ENCODE results near the gene GGTA1. TPM values are rescaled to one million over a fixed set of nuclear protein-coding genes. Genes with fewer than 3 reads are reported as not detected.

The GGTA1 gene
- total and polyA plus RNA-seq, 10 donors = 11.2 to 44.9 (median 23.3) TPM

- WGBS, 5 donors = 73 to 87% (median 79%) methylated on average over 5 of the region's 5 CpGs
- DNase-seq = no peak
- Histone ChIP-seq H3K27me3 (replicated peaks in 1 of 7) (peaks cover 0 to 7% (median 0%) of the 10 kb centered on the region in 7 donors), H3K27ac (peak overlapping the region in 1 of 8 donors; percentile 19), H3K4me3 (no peak overlapping the region), H3K4me1 (peaks cover 11 to 37% (median 19%) of the 10 kb centered on the region in 6 donors), H3K36me3 (no peaks in the 10 kb centered on the region), H3K9me3 (peaks cover 0 to 6% (median 1%) of the 10 kb centered on the region in 8 donors)
- intact Hi-C loops (cut with DNase I; ENCODE audit: low total_unique reads) = no loop called here
- no peak for TF ChIP-seq CTCF (IDR thresholded peaks at IDR 0.05 in 8 of 11, conservative IDR thresholded peaks at IDR 0.05 in 3 of 11)
- TF ChIP-seq POLR2A (IDR thresholded peaks at IDR 0.05) = no peak
Measured at GRCh38 chr9:121491111-121491510, 8.5 kb downstream of the GGTA1 start.

- Histone ChIP-seq H3K27ac (peak overlapping the region in 1 of 8 donors; percentile 21), H3K36me3 (no peaks in the 10 kb centered on the region), H3K9me3 (no peaks in the 10 kb centered on the region), H3K4me3 (no peak overlapping the region), H3K4me1 (peaks cover 26 to 51% (median 37%) of the 10 kb centered on the region in 6 donors), H3K27me3 (replicated peaks in 1 of 7) (peaks cover 0 to 5% (median 0%) of the 10 kb centered on the region in 7 donors)
- intact Hi-C loops (cut with DNase I; ENCODE audit: low total_unique reads) = no loop called here
- TF ChIP-seq POLR2A (IDR thresholded peaks at IDR 0.05) (no peak), CTCF (IDR thresholded peaks at IDR 0.05 in 8 of 11, conservative IDR thresholded peaks at IDR 0.05 in 3 of 11) (no peak), POLR2AphosphoS5 (IDR thresholded peaks at IDR 0.05) (no peak)
- no peak for DNase-seq
- 77 to 94% (median 84%) methylated on average over 2 of the region's 2 CpGs for WGBS, 5 donors
Measured at GRCh38 chr9:121489344-121489743, 10.3 kb downstream of the GGTA1 start.

GRCh38 chr9:121486043-121486442, 13.6 kb downstream of the GGTA1 start:
- intact Hi-C loops (cut with DNase I; ENCODE audit: low total_unique reads) = no loop called here
- Histone ChIP-seq H3K27me3 (replicated peaks in 1 of 7) (no peaks in the 10 kb centered on the region), H3K36me3 (no peaks in the 10 kb centered on the region), H3K9me3 (no peaks in the 10 kb centered on the region), H3K27ac (peak overlapping the region; percentile 35 to 84 (median 74)), H3K4me3 (peak overlapping the region in 1 of 8 donors; percentile 16), H3K4me1 (peaks cover 21 to 44% (median 33%) of the 10 kb centered on the region in 6 donors)
- DNase-seq = no peak
- TF ChIP-seq POLR2AphosphoS5 (IDR thresholded peaks at IDR 0.05) (peak in 2 of 3 donors; percentile 25 to 63), CTCF (IDR thresholded peaks at IDR 0.05 in 8 of 11, conservative IDR thresholded peaks at IDR 0.05 in 3 of 11) (no peak), POLR2A (IDR thresholded peaks at IDR 0.05) (no peak)
- WGBS, 5 donors = 39 to 62% (median 59%) methylated on average over 4 of the region's 4 CpGs; no CpG with 5 or more reads in 1 of the 5 donors

GRCh38 chr9:121485623-121486022, 14.0 kb downstream of the GGTA1 start:
- intact Hi-C loops (cut with DNase I; ENCODE audit: low total_unique reads) = no loop called here
- H3K36me3 ChIP-seq = no peaks in the 10 kb centered on the region

More at GRCh38 chr9:121485623-121486022, 14.0 kb downstream of the GGTA1 start:
- TF ChIP-seq POLR2AphosphoS5 (IDR thresholded peaks at IDR 0.05) = no peak
- TF ChIP-seq POLR2A (IDR thresholded peaks at IDR 0.05) = no peak
- no peak for TF ChIP-seq CTCF (IDR thresholded peaks at IDR 0.05 in 8 of 11, conservative IDR thresholded peaks at IDR 0.05 in 3 of 11)
- H3K4me3 ChIP-seq = peak overlapping the region in 1 of 8 donors; percentile 16
- peaks cover 21 to 48% (median 34%) of the 10 kb centered on the region in 6 donors for H3K4me1 ChIP-seq
- no peaks in the 10 kb centered on the region for H3K27me3 ChIP-seq (replicated peaks in 1 of 7)
- 28 to 44% (median 41%) methylated on average over 4 of the region's 4 CpGs for WGBS, 5 donors
- peak overlapping the region; percentile 35 to 84 (median 74) for H3K27ac ChIP-seq
- H3K9me3 ChIP-seq = no peaks in the 10 kb centered on the region
- DNase-seq = no peak
